ENCODE results near the gene GIPR.
"Not testable (repeated sequence)": the region's sequence is repeated elsewhere in the genome, so short reads cannot be mapped to it uniquely, and the experiment has no call there.

The GIPR gene

DNA sequence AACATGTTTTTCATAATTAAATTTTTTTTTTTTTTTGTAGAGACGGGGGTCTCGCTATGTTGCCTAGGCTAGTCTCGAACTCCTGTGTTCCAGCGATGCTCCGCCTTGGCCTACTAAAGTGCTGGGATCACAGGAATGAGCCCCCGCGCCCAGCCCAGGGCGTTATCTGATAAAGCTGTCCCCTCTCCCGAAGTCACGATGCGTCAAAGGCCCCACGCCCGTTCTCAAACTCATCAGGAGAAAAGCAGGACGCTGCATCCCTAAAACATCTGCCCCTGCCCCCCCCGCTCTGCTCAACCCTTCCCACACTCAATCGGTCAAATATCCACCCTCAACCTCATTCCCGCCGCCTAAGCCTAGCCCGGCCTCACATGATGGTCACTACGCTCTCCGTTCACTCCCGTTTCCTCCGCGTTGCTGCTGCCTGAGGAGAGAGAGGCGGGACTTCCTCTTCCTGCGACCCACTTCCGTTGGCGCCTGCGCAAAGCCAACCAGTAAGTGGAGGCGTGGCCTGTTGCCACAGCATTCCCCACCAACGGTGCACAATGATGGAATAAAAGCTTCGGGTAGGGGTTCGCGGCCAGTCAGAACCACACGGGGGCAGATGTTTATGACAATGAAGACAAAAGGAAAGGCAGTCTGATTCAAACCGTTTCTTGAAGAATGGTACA is 23.6 kb downstream of the GIPR start, which contains the start of gene SNRPD2:
Gene SNRPD2 (minus strand): TSS at position 438 of the 671 bp plus-strand sequence. CDS start 65 bp downstream, at position 373.
- DNase-seq (ENCODE audit: low read depth): peak; percentile 93

DNA sequence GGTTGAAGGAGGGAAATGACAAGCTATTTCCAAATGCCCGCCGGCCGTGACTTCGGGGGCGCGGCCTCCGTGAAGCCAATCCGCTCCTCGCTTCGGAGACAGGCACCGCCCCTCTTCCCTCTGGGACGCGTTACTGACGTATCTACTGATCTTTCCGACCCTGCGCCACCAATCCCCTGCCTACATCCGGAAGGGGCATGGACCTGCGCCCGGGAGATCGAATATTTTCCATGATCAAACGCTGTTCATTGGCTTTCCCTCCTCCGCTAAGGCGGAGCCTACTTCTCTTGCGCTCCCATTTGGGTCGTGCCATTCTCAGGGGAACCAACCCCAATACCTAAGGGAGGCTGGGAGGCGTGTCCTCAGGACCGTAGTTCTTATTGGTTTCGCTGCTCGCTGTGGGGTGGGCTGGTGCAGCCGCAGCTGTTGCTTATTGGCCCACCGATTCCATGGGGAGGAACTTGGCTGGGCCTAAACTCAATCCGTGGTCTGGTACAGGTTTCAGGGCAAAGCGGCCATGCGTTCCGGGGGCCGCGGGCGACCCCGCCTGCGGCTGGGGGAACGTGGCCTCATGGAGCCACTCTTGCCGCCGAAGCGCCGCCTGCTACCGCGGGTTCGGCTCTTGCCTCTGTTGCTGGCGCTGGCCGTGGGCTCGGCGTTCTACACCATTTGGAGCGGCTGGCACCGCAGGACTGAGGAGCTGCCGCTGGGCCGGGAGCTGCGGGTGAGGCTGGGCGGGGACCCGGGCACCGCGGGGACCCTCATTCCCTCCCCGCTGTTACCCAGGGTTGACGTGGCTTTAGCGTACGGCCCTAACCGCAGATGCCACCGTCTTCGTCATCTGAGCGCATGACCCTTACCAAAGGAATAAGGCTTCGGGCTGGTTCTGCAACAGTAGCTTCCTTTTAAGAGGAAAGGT is 24.4 kb downstream of the GIPR start, which contains the start of gene QPCTL:
Gene QPCTL (plus strand): TSS at position 480 of the 919 bp plus-strand sequence. CDS start 38 bp downstream, at position 518.
- DNase-seq (ENCODE audit: low read depth): peak; percentile 98

DNA sequence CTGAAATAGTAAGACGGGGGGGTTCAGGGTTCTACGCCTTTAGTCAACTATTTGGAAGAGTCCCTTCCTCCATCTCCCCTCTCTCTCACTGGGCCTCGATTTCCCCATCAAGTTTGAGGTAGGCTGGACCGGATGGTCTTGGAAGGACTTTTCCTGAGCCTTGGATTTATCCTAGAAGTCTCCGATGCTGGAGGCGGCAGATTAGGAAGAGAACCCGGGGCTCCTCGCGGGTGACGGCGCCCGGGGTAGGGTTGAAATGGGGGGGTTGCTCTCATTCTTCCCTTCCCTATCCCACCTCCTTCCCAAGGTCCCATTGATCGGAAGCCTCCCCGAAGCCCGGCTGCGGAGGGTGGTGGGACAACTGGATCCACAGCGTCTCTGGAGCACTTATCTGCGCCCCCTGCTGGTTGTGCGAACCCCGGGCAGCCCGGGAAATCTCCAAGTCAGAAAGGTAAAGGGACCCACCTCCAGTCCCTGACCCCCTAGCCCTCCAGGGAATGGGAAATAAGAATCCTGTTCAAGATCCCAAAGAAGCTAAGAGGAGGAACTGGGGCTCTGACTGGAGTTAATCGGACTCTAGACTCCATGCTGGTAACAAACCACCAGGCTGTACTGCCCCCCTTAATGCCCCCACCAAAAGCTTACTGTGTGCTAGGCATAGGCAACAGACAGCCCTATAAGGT is 25.2 kb downstream of the GIPR start:
- DNase-seq (ENCODE audit: low read depth): peak; percentile 26

DNA sequence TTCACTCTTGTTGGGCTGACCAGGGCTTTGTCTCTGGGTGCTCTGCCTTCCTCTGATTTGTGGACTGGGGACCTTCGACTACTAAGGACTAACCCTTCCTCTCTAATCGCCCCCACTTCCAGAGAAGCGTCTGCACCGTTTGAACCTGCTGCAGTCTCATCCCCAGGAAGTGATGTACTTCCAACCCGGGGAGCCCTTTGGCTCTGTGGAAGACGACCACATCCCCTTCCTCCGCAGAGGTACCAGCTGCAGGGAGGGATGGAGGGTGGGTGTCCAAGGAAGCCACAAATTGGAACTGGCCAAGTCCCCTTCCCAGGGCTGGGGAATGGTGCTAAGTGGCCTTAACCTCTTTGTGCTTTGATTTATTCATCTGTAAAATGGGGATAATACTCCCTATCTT is 33.7 kb downstream of the GIPR start:
- DNase-seq (ENCODE audit: low read depth): no peak

DNA sequence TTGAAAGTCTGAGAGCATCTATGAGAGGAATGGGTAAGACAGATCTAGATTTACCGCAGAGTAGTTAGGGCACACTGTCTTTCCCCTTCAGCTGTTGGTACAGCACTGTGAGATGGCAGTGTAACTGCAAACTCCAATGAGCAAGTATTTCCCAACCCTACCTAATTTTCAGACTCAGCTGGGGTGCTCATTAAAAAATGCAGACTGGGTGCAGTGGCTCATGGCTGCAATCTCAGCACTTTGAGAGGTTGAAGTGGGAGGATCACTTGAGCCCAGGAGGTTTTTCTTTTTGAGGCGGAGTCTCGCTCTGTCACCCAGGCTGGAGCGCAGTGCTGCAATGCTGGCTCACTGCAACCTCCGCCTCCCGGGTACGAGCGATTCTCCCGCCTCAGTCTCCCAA is 37.1 kb downstream of the GIPR start:
- no peak for DNase-seq (ENCODE audit: low read depth)

DNA sequence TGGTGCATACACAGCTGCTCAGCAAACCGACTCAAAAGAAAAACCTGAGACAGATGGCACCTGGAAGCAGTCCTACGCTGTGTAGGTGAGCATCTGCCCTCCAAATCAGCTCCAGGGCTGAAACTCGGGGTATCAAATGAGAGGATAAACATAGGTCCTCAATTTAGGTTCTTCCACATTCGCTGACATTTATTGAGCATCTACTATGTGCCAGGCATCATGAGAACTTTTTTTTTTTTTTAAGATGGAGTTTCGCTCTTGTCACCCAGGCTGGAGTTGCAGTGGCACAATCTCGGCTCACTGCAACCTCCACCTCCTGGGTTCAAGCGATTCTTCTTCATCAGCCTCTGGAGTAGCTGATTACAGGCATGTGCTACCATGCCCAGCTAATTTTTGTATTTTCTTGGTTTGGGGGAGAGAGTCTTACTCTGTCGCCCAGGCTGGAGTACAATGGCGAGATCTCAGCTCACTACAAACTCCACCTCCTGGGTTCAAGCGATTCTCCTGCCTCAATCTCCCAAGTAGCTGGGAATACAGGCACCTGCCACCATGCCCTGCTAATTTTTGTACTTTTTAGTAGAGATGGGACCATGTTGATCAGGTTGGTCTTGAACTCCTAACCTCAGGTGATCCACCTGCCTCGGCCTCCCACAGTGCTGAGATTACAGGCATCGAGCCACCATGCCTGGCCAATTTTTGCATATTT is 37.8 kb downstream of the GIPR start:
- no peak for DNase-seq (ENCODE audit: low read depth)

DNA sequence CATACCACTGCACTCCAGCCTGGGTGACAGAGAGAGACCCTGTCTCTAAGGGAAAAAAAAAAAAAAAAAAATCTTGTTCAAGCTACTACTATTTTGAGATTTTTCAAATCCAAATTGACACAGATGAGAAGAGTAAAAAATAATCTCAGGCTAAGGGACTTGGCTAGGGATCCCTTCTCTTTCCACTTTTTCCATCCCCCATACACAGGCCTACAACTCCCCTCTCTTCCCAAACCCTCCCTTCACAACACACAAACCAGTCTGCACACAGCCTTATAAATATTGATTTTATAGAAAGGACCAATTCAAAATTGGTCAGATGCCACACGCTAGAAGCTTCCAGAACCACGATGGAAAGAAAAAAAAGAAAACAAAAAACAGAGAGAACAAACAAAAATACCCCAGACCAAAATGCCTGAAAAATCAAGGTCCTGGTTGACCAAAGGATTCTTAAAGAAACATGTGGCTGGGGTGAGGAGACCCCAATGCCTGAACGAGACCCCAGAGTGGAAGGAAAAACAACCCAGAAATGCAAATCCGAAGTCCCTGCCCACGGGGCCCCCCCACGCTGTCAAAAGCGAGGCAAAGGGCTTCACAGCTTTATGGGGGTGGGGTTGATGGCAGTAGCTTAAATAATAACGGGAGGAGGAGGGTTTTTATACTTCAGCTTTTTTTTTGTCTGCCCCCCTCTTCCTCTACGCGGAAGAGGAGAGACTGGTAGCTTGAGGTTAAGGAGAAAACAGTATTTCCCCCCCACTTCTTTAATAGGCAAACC is 42.5 kb downstream of the GIPR start:
- no peak for DNase-seq (ENCODE audit: low read depth)

DNA sequence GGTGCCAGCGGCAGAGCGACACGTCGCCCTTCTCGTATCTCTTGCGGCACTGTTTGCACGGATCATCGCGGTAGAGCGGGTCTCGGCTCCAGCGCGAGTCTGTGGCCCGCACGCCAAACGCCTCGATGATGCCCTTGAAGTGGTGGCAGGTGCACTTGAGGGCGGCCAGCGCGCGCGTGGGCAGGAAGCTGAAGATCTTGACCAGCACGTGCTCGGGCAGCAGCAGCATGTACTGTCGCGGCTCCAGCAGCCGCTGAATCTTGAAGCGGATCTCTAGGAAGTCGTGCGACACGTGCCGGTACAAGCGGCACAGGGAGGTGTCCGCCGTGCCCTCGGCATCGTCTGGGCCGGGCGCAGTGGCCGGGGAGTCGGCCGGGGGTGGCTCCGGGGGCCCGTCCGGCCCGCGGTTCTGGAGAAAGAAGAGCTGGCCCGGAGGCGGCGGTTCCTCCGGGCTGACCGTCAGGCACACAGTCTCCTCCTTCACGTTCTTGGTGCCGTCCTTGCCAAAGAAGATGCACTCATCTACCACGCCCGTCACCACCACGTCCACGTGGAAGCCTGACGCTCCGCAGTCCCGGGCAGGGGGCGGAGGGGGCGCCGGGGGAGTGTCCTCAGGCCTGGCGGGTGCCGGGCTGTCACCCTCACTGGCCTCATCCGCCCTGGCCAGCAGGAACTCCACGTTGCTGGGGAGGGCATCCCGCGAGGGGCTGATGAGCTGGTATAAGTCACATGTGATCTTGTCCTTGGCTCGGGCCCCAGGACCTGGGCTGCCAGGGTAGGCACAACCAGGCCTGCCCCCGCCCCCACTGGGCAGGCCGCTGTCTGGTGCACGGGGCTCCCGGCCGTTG is 44.1 kb downstream of the GIPR start:
- DNase-seq (ENCODE audit: low read depth): no peak

DNA sequence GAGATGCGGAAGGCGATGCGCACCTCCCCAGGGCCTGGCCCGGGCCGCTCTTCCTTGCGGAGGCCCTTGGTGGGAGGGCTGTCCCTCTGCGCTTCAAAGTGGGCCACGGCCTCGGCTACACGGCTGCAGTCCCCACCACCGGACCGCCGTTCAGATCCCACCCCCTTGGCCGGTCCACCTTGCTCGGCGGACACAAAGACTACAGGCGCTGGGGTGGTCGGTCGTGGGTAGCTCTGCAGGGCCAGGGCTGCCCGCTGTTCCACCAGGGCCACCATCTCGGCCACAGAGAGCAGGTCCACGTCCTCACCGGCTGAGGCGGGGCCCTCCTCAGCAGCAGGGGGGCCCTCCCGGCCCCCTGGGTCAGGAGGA is 44.7 kb downstream of the GIPR start:
- DNase-seq (ENCODE audit: low read depth): no peak

DNA sequence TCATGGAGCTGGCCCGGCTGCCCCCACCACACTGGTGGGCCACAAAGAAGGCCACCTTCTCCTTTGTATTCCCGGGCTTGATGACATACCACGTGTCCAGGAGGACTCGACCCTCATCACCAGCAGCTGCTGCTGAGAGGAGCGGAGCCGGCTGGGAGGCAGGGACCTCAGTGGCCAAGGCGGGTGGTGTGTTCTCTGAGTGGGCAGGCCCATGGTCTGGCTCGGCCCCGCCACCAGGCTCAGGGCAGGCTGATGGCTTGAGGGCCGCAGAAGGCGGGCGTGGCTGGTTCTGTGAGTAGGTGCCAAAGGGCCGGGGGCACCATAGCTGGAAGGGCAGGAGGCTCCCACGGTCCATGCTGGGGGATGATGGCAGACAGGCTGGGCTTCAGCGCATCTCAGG is 45.1 kb downstream of the GIPR start:
- DNase-seq (ENCODE audit: low read depth): no peak

DNA sequence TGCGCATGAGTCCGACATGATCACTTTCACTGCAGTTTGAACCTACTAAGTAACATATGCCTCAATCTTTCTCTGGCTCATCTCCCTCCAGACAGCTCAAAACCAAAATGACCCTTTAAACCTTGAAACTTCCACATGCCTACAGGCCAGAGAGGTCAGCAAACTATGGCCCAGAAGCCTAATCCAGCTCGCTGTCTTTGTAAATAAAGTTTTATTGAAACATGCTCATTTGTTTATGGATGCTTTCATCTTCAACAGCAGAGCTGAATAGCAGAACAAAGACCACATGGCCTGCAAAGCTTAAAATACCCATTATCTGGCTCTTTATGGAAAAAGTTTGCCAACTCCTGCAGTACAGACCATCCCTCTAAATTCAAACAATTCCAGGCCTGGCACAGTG is 47.1 kb downstream of the GIPR start:
- DNase-seq (ENCODE audit: low read depth): no peak

DNA sequence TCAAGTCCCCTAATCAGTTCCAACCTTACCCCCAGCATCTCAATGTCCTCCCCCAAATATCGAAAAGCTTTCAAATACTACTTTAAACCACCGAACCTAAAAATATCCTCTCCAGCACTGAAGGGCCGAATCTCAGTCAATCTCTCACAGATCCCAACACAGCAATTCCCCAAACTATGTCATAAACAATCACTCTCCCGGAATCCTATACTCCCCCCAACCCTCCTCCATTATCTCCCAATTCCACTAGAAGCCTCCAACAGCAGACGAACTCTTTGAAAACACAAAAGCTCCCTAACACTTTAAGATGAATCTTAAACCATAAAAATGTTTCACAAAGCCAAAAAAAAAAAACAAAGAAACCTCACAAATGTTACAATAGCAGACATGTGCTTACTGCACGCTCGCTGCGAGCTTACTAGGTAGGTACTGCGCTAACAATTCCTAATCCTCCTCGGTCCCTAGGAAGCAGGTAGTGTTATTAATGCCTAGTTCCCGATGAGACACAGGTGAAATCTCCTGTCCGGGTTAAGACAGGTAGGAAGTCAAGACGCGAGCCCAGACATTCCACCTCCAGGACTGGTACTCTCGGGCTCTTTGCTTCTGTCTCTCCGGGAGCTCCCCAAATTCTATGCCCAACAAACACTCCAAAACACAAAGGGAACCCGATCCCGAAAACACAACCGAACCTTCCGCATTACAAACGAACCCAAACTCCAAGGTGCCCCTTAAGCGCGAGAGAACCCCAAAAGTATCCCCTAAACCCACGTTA is 48.5 kb downstream of the GIPR start:
- no peak for DNase-seq (ENCODE audit: low read depth)

DNA sequence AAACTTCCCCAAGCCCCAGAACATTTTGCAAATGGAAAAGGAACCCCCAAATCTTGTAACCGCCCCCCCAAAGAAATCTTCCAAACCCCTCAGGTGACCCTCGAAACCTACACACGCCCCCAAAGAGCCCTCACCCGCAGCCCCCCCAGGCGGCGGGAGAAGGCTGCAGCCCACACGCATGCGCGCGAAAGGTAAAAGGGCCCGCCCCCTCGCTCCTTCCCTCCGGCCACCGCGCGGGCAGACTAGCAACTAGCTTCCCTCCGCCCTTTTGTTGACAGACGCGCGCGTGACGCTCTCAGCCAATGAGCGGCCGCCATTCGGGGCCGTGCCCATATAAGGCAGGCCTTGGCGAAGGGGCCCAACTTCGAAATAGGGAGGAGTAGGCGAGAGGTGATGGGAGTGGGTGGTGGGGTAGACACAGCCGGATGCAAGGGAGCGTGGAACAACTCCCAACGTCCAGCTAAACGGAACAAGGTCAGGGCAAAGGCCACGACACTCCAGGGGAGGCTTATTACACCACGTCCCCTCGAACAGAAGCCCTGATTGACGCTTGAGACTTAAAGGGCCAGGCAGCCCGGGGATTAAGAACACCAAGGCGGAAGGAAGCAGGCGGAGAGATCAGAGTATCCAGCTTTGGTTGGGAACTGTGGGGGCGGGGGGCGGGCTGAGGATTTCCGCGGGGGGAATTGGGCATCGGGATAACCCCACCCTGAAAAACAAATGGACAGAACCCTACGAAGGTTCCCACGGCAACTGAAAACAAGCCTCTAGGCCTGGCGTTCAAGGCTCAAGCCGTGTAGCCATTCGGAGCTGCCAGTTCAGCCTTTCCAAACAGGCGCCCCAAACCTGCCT is 49.3 kb downstream of the GIPR start:
- peak; percentile 87 for DNase-seq (ENCODE audit: low read depth)

DNA sequence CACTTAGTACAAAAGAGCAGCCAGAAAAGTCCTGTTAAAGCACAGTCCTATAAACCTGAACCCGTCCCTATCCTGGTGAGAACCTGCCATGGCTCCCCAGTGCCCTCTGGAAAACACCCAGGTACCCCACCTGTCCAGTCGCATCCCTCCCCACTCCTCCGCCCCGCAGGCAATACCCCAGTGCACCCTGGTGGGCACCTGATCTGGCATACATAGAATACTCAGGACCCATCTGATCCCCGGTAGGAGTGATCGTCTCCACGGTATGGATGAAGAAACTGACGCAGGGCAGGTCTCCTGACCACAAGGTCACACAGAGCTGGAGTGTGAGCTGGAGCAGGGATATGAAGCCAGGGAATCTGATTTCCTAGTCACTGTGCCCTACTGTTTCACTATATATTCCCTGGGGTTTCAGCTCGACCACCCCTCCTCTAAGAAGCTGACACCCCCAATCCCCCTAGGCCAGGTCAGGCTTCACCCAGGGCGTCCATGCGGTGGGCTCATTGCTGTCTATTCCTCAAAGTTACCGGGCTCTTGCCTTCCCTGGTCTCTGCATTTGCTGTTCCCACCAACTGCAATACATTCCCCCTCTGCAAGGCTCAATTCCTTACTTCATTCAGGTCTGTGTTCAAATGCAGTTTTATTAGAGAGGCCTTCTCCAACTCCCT is 50.1 kb downstream of the GIPR start:
- DNase-seq (ENCODE audit: low read depth): no peak

DNA sequence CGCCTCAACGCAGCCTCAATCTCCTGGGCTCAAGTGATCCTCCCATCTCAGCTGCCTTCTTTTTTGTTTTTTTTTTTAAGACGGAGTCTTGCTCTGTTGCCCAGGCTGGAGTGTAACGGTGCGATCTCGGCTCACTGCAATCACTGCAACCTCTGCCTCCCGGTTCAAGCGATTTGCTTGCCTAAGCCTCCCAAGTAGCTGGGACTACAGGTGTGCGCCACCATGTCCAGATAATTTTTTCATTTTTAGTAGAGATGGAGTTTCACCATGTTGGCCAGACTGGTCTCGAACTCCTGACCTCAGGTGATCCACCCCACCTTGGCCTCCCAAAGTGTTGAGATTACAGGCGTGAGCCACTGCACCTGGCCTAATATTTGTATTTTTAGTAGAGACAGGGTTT is 52.0 kb downstream of the GIPR start:
- not testable (repeated sequence) for DNase-seq (ENCODE audit: low read depth)

DNA sequence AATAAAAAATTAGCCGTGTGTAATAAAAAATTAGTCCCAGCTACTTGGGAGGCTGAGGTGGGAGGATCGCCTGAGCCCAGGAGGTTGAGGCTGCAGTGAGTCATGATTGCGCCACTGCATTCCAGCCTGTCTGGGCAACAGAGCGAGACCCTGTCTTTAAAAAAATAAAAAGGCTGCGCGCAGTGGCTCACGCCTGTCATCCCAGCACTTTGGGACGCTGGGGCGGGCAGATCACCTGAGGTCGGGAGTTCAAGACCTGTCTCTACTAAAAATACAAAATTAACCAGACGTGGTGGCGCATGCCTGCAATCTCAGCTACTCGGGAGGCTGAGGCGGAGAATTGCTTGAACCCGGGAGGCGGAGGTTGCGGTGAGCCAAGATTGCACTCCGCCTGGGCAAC is 60.7 kb downstream of the GIPR start:
- not testable (repeated sequence) for DNase-seq (ENCODE audit: low read depth)

DNA sequence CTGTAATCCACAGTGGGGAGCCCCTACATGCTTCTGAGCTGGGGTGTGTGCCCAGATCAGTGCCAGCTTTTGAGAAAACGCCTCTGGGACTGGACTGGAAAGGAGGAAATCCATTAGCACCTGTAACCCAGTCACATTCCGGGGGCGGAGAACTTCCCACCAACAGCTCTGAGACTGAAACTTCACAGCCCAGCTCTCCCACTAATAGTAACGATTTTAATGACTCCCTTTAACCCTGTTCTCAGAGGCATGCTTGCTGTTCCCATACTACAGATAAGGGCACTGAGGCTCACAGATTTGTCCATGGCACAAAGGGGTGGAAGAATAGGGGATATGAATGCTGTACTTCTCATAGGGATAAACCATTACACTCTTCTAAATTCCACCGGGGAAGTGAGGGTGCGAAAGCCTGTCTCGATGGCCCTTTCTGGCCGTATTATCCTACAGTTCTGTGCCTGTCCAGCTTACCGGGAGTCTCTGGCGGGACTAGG is 61.8 kb downstream of the GIPR start:
- no peak for DNase-seq (ENCODE audit: low read depth)

Data from HS-5 (cell line).